HG03571 (cell line): ENCODE results near the gene RAD21L1.
"Not testable (repeated sequence)": the region's sequence is repeated elsewhere in the genome, so short reads cannot be mapped to it uniquely, and the experiment has no call there.

ENCODE experiments used
- ATAC-seq: cut with Tn5 transposase; IDR thresholded peaks from one replicate; pipeline ENCODE4 v1.9.1; 2021; ENCODE audit not compliant: unreplicated experiment

The RAD21L1 gene

DNA sequence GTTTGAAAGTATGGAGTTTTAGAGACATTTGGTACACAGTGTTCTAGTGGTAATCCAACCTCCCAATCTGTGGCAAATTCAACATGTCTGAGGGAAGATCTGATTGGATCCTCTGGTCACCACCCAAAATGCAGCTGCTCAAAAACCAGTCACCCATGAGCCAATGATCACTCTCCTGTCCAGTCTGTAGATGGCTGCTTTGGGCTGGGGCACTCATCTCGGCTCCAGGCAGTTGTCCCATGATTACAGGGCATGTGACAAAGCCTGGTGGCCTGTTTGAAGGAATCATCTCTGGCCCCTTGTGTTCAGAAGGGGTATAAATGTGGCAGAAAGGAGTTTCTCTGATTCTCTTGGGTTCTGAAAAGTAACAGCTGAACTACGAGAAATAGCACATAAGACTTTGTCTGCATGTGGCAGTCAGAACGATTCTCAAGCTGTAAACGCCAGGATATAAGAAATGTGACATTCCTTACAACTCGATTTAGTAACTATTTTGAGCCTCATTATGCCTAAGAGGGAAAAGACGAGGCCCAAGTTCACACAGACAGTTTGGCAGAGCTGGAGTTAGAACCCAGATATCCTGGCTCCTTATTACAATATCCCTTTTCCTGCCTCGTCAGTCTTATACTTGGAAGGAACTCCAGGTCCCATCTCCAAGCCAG, 26.5 kb upstream of the RAD21L1 start:
- no peak for ATAC-seq

DNA sequence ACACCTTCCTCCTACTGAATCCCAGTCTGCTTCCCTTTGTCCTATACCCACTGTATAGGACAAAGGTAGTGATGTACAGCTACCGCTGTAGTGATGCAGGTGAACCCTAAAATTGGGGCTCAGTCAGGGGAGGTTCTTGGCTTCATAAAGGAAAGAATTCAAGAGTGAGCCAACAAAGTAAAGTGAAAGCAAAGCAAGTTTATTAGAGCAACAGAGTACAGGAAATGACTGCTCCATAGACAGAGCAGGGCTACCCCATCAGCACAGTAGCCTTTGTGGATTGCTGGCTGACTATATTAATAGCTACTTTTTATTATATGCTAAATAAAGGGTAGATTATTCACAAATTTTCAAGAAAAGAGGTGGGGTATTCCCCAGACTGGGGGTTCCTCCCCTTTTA, 25.9 kb upstream of the RAD21L1 start:
- ATAC-seq = no peak

DNA sequence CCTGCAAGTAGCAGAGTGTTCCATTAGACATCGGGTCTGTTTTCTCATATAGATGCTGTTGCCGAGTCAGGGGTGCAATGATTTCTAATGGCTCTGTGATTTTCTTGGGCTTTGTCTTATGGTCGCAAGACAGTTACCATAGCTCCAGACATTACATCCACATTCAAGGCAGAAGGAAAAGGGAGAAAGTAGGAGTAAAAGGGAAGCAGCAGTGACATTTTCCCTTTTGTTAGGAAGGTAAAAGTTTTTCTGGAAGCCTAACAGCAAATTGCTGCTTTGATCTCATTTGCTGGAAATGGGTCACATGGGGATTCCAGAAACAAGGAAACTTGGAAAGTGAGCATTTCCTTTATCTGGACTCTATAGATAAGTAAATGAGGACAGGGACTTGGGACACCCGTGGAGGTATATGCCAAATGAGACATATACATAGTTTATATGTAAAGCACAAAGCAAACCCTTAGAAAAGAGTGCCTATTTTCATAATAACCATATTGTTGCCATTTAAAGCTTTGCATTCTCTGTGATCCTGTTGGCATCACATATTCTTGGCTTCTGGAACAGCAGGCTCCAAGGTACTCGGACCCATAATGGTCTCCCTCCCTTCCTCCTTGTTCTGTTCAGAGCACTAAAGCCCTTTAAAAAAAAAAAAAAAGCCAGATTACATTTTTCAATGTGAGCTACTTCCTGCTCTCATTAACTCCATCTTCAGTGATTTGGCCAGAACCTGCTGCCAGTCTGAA, 22.9 kb upstream of the RAD21L1 start, which contains the start of gene C20orf202:
C20orf202 (plus strand) TSS at position 693 of the 743 bp plus-strand sequence. CDS start 132 bp downstream, outside the sequence.
- ATAC-seq = no peak

DNA sequence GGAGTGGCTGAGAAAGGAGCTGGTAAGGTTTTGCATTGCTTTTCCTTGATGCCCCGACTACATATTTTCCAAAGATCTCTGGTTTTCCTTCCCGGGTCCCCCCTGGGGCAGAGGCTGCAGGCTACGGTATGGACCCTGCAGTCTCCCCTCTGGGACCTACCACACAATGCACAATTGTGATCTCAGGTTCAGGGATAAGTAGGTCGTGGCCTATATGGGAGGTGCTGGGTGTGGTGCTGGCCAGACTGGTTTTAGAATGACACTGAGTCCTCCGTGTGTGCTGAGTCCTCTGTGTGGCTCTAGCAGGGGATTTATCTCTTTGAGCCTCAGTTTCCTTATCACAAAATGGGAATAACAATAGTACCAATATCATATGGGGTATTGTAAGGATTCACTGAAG, 22.2 kb upstream of the RAD21L1 start:
- no peak for ATAC-seq

DNA sequence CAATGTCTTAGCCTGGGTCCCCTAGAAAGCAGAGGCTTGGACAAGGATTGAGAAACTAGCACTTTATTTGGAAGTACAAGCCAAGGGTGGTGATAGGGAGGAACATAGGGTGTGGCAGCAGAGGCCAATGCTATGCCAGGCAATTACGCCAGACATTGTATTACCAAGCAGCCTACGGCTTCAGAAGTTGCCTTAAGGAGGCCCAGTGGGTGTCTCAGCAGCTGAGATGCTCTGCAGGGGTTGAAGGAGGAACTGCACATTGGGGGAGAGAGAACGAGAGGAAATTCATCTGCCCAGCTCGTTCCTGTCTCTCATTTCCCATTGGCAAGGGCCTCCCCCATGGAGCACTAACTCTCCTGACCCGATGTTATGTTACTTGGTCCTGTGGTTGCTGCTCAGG, 21.7 kb upstream of the RAD21L1 start:
- ATAC-seq = no peak

DNA sequence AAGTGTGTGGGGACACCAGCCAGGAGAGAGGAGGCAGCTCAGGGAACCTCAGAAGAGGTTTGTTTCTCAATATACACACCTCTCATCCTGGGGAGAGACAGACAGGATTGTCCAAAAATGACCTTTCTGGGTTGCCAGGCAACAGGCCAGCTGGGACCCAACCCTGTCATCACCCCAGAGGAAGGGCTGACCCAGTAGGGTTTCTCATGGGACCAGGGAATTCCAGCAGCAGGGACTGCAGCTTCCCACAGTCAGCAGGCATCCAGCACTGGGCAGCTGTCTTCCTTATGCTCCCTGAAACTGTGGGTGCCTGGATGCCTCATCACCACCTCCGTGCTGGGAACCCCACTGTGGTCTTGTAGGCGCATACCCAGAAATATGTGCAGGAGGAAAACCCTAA, 21.3 kb upstream of the RAD21L1 start:
- no peak for ATAC-seq

DNA sequence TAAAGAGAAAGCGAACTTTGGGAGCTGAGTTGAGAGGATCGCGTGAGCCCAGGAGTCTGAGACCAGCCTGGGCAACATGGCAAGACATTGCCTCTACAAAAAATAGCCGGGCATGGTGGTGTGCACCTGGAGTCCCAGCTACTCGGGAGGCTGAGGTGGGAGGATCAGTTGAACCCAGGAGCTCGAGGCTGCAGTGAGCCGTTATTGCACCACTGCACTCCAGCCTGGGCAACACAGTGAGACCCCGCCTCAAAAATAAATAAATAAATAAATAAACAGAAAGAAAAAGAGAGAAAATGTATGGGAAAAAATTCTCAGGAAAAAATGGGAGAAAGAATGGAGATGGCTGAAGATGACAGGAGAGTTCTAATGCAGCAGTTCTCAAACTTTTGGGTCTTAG, 20.0 kb upstream of the RAD21L1 start:
- ATAC-seq = no peak

DNA sequence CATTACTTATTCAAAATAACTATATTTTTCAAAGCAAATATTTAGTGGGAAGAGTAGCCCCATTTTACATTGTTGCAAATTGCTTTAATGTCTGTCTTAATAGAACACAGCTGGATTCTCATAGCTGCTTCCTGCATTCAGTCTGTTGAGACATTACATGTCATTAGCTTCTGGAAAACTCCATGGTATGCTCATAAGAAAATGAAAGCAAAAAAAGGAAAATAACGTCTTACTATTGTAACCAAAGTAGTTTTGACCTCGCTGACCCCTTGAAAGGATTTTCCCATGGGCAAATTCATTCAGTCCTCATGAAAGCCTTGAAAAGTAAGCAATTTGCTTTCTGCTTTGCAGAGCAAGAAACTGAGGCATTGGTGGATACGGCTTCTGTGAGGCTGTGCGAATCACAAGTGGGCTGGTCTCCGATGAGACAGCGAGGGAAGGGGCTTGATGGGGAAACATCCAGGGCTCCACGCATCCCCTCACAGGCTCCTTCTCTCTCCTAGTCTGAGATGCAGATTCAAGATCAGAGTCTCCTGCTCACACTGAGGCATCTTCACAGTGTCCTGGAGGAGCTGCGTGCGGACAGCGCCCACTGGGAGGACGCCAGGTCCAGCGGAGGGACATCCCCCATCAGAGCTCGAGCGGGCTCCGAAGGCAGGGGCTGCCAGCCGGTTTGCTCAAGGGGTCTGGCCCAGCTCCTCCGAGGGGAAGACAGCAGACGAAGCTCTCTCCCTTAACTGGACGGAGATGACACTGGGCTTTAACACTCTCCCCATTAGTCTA, 19.3 kb upstream of the RAD21L1 start:
- ATAC-seq = no peak

DNA sequence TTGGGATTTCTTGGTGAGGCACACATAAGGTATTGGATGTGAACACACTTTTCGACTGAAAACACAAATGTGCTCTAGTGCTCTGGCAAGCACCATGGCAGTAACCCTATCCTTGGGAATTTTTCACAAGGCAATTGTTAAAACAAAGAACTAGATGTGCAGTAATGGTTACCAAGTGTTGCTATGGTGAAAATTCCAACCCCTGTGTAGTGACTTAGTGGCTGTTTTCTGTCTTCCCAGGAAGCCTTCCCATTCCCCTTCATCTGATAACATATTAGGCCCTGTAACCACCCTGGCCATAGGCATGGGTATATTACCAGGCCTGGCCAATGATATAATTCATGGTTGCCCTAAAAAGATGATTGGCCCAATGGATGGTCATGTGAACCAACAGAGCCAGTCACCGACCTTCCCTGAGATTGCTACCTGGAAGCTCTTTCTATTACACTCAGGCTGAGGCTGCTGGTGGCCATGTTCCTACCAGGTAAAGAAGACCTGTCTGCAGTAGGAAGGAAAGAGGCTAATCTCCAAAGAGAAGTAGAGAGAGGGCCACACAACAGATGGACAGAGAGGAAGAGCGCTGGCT, 18.5 kb upstream of the RAD21L1 start:
- no peak for ATAC-seq

DNA sequence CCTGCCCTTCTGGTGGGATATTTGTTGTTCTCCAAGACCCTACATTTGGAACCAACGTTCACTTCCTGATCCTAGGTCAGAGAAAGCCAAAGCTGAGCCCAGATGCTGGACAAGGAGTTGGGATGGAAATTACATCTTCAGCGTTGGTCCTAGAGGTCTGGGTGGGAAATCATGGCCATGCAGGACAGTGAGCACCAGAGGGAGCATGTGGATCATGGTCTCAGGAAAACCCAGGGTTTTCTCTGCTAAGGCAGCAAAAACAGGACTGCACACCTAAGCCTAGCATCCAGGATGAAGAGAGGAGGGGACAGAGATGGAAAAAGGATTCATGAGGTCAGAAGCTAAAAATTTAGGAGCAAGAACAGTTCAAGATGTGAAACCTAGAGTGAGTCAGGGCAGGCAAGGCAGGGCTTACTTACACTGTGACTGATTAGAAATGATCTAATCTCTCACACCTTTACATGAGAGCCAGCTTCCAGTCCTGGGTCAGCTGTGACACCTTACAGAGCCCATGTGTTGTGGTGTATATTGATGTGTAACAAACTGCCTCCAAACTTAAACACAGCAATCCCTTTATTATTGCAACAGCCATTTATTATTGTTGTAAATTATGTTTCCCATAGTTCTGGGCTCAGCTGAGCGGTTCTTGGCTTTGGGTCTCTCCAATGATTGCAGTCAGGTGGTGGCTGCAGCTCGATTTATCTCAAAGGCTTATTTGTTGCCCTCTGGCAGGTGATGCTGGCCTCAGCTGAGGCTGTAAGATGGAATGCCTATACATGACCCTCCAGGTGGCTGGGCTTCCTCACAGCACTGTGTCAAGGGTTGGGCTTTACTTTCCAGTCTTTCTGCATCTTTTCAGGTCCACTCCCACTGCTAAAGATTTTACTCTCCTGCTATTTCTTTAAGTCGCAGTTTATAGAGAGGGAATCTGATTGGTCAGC, 16.1 kb upstream of the RAD21L1 start:
- no peak for ATAC-seq

DNA sequence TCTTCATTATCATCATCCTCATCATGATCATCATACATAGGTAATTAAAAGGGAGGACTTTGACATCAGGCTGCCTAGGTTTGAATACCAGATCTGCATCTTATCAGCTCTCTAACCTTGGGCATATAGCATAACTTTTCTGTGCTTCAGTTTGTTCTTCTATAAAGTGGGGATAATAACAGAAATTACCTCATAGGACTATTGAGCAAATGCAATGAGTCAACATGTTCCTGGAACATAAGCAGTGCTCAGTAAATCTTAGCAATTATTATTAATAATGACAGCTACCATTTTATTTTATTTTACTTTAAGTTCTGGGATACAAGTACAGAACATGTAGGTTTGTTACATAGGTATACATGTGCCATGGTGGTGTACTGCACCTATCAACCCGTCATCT, 15.3 kb upstream of the RAD21L1 start:
- no peak for ATAC-seq

DNA sequence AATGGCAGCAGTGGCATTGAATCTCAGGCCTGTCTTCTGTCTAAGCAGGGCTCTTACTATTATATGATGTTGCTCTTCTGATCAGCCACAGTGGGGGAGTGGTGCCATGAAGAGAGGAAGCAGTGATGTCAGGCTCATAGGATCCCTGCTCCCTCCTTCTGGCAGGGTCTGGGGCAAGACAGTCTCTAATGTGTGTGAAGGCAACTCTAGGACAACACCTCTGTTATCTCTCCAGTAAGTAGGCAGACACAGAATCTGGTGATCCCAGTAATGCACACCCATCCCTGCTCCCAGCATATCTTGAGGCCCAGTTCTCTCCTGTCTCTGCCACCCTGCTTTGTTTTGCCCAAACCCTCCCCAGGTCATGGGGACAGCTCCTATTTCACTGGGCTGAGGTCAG, 13.8 kb upstream of the RAD21L1 start:
- ATAC-seq = no peak

DNA sequence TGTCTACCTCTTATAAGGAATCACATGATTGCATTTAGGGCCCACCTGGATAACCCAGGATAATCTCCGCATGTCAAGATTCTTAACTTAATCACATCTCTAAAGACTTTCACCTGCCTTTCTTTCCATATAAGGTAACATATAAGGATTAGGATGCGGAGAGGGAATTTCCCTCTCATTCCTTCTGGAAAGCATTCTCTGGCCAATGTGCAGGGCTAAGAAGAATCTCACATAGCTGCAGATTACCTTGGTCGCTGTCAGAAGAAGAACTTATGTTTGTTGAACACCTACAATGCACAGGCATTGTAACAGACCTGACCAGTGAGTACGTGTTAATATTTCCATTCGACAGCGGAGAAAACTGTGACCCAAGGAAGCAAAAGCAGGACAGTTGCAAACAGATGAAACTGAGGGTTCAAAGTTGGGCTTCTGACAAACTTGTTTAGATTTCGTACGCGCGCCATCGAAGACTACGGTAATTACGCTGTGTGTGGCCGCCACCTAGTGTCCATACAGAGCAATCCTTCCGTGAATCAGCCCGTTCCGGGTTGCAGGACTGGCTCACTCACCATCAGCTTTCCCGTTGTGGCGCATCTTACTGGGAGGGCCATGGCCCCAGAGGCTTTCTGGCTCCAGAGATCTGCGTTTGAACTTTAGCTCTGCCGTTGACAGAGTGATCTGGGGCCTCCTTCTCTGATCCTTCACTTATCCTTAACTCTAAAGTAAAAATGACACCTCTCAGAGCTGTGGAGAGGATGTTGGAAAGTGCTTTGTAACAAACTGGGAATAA, 13.0 kb upstream of the RAD21L1 start:
- ATAC-seq = no peak

DNA sequence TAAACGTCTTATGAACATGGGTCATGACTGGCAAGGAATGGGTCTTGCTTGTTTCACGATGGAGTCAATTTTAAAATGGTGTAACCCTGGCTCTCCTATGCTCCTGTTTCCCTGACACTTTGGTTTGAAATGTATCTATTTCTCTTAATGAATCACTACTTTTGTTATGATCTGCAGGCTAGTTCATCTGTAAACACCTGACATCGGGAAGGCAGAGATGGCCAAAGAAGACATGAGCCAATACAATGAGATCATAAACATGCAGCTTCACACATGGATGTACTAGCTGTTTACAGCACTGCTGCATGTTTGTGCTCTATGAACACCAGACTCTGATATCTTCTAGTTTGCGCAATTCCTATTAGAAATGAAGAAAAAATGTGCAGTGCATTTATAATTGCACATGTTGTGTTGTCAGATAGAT, 11.0 kb upstream of the RAD21L1 start:
- no peak for ATAC-seq

DNA sequence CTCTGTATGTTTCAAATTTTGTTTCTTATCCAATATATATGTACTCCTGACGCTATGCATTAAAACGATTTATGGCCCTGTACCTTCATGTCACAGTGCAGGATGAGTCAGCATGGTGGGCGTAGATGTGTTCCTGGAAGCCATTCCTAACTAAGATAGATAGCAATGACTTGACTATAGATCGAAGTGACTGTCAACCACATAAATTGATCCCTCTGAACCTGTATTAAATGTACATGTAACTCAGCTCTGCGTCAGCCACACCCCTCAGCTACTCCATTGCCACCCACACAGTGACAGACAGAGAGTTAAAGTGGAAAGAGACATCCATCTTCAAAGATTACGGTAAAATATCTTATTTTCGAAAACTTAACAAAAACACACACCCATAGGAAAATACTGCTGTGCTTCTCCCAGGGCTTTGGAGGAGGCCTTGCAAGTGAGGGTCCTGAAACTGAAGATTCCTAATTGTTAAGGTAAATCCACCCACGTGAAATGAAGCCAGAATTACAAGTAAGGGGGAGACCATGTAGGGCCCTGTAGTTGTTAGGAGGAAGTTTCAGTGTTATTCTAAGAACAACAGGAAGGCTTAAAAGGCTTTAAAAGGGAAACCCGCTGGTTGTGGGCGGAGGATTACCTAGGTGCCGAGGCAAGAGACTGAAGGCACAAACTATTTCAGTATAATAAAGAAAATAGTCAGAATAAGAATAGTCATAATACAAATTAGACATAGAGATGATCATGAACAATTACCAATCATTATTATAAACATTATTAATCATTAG, 10.3 kb upstream of the RAD21L1 start:
- ATAC-seq = no peak

DNA sequence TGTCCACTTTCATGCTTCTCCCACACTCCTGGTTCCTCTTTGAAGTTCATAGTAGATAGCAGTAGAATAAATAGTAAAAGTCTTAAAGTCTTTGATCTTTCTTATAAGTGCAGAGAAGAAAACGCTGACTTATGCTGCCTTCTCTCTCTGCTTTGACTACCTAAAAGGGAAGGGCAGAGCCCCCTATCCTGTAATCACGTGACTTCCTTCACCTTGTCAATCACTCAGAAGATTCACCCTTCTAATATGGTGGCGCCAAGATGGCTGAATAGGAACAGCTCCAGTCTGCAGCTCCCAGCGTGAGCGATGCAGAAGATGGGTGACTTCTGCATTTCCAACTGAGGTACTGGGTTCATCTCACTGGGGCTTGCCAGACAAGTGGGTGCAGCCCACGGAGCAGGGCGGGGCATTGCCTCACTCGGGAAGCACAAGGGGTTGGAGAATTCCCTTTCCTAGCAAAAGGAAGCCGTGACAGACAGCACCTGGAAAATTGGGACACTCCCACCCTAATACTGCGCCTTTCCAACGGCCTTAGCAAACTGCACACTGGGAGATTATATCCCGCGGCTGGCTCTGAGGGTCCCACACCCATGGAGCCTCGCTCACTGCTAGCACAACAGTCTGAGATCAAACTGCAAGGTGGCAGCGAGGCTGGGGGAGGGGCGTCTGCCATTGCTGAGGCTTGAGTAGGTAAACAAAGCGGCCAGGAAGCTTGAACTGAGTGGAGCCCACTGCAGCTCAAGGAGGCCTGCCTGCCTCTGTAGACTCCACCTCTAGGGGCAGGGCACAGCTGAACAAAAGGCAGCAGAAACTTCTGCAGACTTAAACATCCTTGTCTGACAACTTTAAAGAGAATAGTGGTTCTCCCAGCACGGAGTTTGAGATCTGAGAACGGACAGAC, 9.1 kb upstream of the RAD21L1 start:
- ATAC-seq = not testable (repeated sequence)

DNA sequence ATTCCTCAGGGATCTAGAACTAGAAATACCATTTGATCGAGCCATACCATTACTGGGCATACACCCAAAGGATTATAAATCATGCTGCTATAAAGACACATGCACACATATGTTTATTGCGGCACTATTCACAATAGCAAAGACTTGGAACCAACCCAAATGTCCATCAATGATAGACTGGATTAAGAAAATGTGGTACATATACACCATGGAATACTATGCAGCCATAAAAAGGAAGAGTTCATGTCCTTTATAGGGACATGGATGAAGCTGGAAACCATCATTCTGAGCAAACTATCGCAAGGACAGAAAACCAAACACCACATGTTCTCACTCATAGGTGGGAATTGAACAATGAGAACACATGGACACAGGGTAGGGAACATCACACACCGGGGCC, 3.1 kb upstream of the RAD21L1 start:
- ATAC-seq = not testable (repeated sequence)
